ENCODE results near the gene BCAS3. TPM values are rescaled to one million over a fixed set of nuclear protein-coding genes. Genes with fewer than 3 reads are reported as not detected.

Gene BCAS3
- total and polyA plus RNA-seq, 2 donors (not counting 1 experiment from before 2014, with no cell fraction given), result 13.9 to 73.4 TPM

- no peaks in the 10 kb centered on the region for H4K20me1 ChIP-seq (ENCODE audit: control insufficient read depth, insufficient read depth, low read length, poor library complexity, severe bottlenecking)
- H3K27ac Mint-ChIP-seq, result no peak overlapping the region
- POLR2A ChIA-PET, result no interaction called here
- no peaks in the 10 kb centered on the region for H3K79me2 ChIP-seq (ENCODE audit: control insufficient read depth, insufficient read depth, low read length)
- CTCF ChIA-PET, result interaction anchor here (0.5 kb wide), 1 partner anchor 128 kb away, joined by 4 read pairs; no protein-coding TSS in a partner anchor
- H3K4me1 ChIP-seq (ENCODE audit: control insufficient read depth in 2 of 2, insufficient read depth in 2 of 2, low read length in 2 of 2), result no peaks in the 10 kb centered on the region
- no peak for TF ChIP-seq CTCF (IDR thresholded peaks at IDR 0.05)
- TF ChIP-seq EZH2 (IDR thresholded peaks at IDR 0.05; ENCODE audit: borderline replicate concordance, insufficient read depth, low read depth, low read length, poor library complexity, severe bottlenecking), result no peak
- no peak overlapping the region for H2AFZ ChIP-seq (ENCODE audit: insufficient read depth, low read depth, low read length, poor library complexity, severe bottlenecking)
- no peak overlapping the region for H3K4me3 ChIP-seq (ENCODE audit: control extremely low read depth in 1 of 5, extremely low read depth in 1 of 5, insufficient read depth in 1 of 5, low read depth in 2 of 5, low read length in 4 of 5)
- ATAC-seq (ENCODE audit: low read depth) (no peak), DNase-seq (no peak)
- no peak overlapping the region for H3K27ac ChIP-seq (ENCODE audit: low read length in 2 of 2)
- 100% methylated on average over 3 of the region's 5 CpGs for WGBS (ENCODE audit: insufficient coverage)
- no peaks in the 10 kb centered on the region for H3K36me3 ChIP-seq (replicated peaks in 1 of 2; ENCODE audit: control extremely low read depth in 1 of 2, control insufficient read depth in 1 of 2, extremely low read depth in 1 of 2, insufficient read depth in 2 of 2, low read length in 1 of 2)
- no peaks in the 10 kb centered on the region for H3K4me1 Mint-ChIP-seq
- H3K9me3 ChIP-seq (ENCODE audit: control extremely low read depth in 1 of 3, control insufficient read depth in 2 of 3, insufficient read depth in 1 of 3, low read length in 2 of 3), result no peaks in the 10 kb centered on the region
- no peaks in the 10 kb centered on the region for H3K27me3 ChIP-seq (replicated peaks in 1 of 4; ENCODE audit: control extremely low read depth in 1 of 4, control insufficient read depth in 3 of 4, insufficient read depth in 4 of 4, low read length in 3 of 4)
- intact Hi-C loops (cut with micrococcal nuclease), result no loop called here
- no peak overlapping the region for H3K9ac ChIP-seq (ENCODE audit: low read length)
- H3K4me3 Mint-ChIP-seq, result no peak overlapping the region
- H3K9me3 Mint-ChIP-seq (ENCODE audit: insufficient read depth), result no peaks in the 10 kb centered on the region
- no peak overlapping the region for H3K4me2 ChIP-seq (replicated peaks; ENCODE audit: low read depth, low read length, poor library complexity, severe bottlenecking)
- no peaks in the 10 kb centered on the region for H3K27me3 Mint-ChIP-seq
These were observed 145.9 kb downstream of the BCAS3 start for GRCh38 chr17:60823515-60823914.

GRCh38 chr17:60825351-60825750, 147.7 kb downstream of the BCAS3 start:
- H3K27me3 ChIP-seq (replicated peaks in 1 of 4; ENCODE audit: control extremely low read depth in 1 of 4, control insufficient read depth in 3 of 4, insufficient read depth in 4 of 4, low read length in 3 of 4), result no peaks in the 10 kb centered on the region
- H3K27ac ChIP-seq (ENCODE audit: low read length in 2 of 2), result no peak overlapping the region
- H3K9ac ChIP-seq (ENCODE audit: low read length), result no peak overlapping the region
- no peaks in the 10 kb centered on the region for H3K27me3 Mint-ChIP-seq
- no peaks in the 10 kb centered on the region for H3K4me1 ChIP-seq (ENCODE audit: control insufficient read depth in 2 of 2, insufficient read depth in 2 of 2, low read length in 2 of 2)
- no peaks in the 10 kb centered on the region for H4K20me1 ChIP-seq (ENCODE audit: control insufficient read depth, insufficient read depth, low read length, poor library complexity, severe bottlenecking)
- no CpG with 5 or more reads among the region's 1 CpG for WGBS (ENCODE audit: insufficient coverage)
- no peaks in the 10 kb centered on the region for H3K9me3 ChIP-seq (ENCODE audit: control extremely low read depth in 1 of 3, control insufficient read depth in 2 of 3, insufficient read depth in 1 of 3, low read length in 2 of 3)
- no peak overlapping the region for H3K4me3 Mint-ChIP-seq
- no peaks in the 10 kb centered on the region for H3K4me1 Mint-ChIP-seq
- POLR2A ChIA-PET, result no interaction called here
- CTCF ChIA-PET, result no interaction called here
- H3K9me3 Mint-ChIP-seq (ENCODE audit: insufficient read depth), result no peaks in the 10 kb centered on the region
- H3K79me2 ChIP-seq (ENCODE audit: control insufficient read depth, insufficient read depth, low read length), result no peaks in the 10 kb centered on the region
- intact Hi-C loops (cut with micrococcal nuclease), result no loop called here
- no peak overlapping the region for H3K27ac Mint-ChIP-seq
- H3K4me2 ChIP-seq (replicated peaks; ENCODE audit: low read depth, low read length, poor library complexity, severe bottlenecking), result no peak overlapping the region
- H2AFZ ChIP-seq (ENCODE audit: insufficient read depth, low read depth, low read length, poor library complexity, severe bottlenecking), result no peak overlapping the region
- TF ChIP-seq CTCF (IDR thresholded peaks at IDR 0.05), result no peak
- TF ChIP-seq EZH2 (IDR thresholded peaks at IDR 0.05; ENCODE audit: borderline replicate concordance, insufficient read depth, low read depth, low read length, poor library complexity, severe bottlenecking), result no peak
- H3K36me3 ChIP-seq (replicated peaks in 1 of 2; ENCODE audit: control extremely low read depth in 1 of 2, control insufficient read depth in 1 of 2, extremely low read depth in 1 of 2, insufficient read depth in 2 of 2, low read length in 1 of 2), result no peaks in the 10 kb centered on the region
- ATAC-seq (ENCODE audit: low read depth) (no peak), DNase-seq (no peak)
- no peak overlapping the region for H3K4me3 ChIP-seq (ENCODE audit: control extremely low read depth in 1 of 5, extremely low read depth in 1 of 5, insufficient read depth in 1 of 5, low read depth in 2 of 5, low read length in 4 of 5)
